ENCODE results near the gene LOXL1. TPM values are rescaled to one million over a fixed set of nuclear protein-coding genes. Genes with fewer than 3 reads are reported as not detected.
A peak's percentile ranks its signal among the peaks of the same experiment; 100 is the strongest.
"Not testable (repeated sequence)": the region's sequence is repeated elsewhere in the genome, so short reads cannot be mapped to it uniquely, and the experiment has no call there.

Gene LOXL1
- total RNA-seq, 1 donor from 2014 or later, result 12.9 TPM

DNA sequence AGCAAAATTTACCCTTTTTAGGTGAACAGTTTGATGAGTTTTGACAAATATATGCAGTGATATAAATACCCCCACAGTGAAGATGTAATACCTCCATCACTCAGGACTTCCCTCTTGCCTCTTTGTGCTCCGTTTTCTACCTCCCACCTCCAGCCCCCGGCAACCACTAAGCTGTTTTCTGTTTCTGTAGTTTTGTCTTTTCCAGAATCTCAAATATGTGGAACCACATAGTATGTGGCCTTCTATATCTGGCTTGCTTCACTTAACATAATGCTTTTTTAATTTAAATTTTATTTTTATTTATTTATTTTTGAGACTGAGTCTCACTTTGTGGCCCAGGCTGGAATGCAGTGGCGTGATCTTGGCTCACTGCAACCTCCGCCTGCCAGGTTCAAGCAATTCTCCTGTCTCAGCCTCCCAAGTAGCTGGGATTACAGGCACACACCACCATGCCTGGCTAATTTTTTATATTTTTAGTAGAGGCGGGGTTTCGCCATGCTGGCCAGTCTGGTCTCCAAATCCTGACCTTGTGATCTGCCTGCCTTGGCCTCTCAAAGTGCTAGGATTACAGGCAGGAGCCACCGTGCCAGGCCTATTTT, 34.3 kb downstream of the LOXL1 start:
- DNase-seq; intact Hi-C loops (cut with micrococcal nuclease); ATAC-seq: not testable (repeated sequence)

DNA sequence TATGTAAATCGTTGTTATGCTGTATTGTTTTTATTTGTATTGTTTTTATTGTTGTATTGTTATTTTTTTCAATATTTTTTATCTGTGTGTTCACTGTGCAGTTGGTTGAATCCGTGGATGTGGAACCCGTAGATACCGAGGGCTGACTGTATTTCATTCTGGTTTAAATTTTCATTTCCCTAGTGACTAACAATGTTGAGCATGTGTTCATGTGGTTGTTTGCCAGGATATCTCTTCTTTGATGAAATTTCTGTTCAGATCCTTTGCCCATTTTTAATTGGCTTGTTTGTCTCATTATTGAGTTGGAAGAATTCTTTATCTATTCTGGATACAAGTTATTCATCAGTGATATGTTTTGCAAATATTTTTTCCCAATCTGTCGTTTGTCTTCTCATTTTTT, 36.2 kb downstream of the LOXL1 start:
- intact Hi-C loops (cut with micrococcal nuclease), result no loop called here
- ATAC-seq, result no peak
- DNase-seq, result no peak

DNA sequence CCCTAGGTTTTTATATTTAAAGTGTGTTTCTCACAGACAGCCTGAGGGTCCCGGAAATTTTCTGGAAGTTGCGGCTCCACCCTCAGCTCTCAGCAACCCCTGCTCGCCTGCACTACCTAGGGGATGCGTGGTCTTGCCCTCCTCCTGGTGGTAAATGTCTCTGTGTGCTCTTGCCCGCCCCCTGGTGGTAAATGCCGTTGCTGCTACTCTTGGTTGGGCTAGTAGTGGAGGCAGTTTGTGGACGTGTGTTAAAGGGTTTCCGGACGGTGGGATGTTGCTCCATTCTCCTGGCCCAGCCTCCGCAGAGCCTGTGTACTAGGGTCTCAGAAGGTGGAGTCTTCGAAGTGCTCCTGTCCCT, 38.5 kb downstream of the LOXL1 start:
- DNase-seq, result peak; percentile 91
- peak; percentile 96 for ATAC-seq
- intact Hi-C loops (cut with micrococcal nuclease), result no loop called here

GRCh38 chr15:73965094-73965757, 39.0 kb downstream of the LOXL1 start:
- ATAC-seq, result no peak
- DNase-seq, result no peak
- intact Hi-C loops (cut with micrococcal nuclease), result no loop called here

DNA sequence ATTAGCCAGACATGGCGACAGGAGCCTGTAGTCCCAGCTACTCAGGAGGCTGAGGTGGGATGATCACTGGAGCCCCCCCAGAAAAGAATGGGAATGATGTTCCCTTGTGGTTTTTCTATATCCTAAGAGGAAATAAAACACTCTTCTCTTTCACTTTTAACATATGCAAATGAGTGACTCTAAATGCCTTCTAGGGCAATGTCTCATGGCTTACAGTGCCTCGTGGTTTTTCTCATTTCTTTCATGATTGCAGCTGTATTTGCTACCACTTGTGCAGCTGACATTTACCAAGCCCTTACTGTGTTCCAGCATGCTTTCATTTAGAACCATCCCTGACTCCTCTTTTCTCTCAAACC, 39.5 kb downstream of the LOXL1 start:
- DNase-seq, result no peak
- intact Hi-C loops (cut with micrococcal nuclease), result no loop called here

DNA sequence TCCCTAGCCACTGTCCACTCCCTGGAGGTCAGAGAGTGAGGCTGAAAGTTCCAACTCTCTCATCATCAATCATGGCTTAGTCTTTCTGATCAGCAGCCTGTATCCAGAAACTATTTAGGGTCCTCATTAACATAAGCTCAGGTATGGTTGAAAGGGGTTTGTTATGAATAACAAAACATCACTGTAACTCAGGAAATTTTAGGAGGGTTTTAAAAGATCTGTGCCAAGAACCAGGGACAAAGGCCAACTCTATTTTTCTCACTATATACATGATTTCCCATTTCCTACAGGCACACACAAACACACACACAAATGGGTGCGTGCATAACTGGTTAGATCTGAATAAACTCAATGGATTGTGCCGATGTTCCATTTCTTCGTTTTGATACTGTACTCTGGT, 42.2 kb downstream of the LOXL1 start:
- ATAC-seq, result no peak
- DNase-seq, result no peak
- intact Hi-C loops (cut with micrococcal nuclease), result no loop called here

More for the DNA sequence above, 39.5 kb downstream of the LOXL1 start:
- no peak for ATAC-seq

GRCh38 chr15:73969151-73969759, 43.0 kb downstream of the LOXL1 start:
- ATAC-seq, result no peak
- intact Hi-C loops (cut with micrococcal nuclease), result no loop called here
- DNase-seq, result no peak

DNA sequence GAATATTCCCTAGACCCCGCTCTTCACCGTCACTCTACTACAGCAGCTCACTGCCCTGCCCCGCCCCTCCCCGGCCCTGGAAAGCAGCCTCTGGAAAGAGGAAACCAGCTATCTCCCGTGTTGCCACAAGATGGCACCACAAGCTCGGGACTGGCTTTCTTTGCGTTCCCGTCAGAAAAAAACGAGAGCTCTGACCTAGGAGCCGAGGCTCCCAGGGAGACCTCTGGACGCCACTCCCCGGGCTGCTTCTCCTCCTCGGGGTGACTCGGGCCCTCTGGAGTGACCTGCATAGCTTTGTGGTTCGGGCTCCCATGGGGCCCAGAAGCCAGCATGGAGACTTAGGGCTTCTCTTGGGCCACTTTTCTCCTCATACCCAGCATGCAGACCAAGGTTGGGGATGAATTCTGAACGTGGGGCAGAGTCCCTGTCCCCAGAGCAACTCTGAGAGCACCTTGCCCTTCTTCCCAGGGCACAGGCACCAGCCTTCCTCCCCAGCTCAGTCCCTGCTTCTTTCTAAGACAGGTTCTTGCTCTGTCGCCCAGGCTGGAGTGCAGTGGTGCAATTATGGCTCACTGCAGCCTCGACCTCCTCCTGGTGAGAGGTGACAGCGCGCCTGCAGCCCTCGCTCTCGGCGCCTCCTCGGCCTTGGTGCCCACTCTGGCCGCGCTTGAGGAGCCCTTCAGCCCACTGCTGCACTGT, 46.9 kb downstream of the LOXL1 start:
- intact Hi-C loops (cut with micrococcal nuclease), result loop anchor here (10.0 kb wide), 1 partner anchor 52 kb away; no protein-coding TSS in a partner anchor
- ATAC-seq (peak; percentile 95), DNase-seq (peak; percentile 88)

DNA sequence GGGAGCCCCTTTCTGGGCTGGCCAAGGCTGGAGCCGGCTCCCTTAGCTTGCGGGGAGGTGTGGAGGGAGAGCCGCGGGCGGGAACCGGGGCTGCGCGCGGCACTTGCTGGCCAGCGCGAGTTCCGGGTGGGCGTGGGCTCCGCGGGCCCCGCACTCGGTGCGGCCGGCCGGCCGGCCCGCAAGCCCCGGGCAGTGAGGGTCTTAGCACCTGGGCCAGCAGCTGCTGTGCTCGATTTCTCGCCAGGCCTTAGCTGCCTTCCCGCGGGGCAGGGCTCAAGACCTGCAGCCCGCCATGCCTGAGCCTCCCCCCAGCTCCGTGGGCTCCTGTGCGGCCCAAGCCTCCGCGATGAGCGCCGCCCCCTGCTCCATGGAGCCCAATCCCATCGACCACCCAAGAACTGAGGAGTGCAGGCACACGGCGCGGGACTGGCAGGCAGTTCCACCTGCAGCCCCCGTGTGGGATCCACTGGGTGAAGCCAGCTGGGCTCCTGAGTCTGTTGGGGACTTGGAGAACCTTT, 47.5 kb downstream of the LOXL1 start:
- not testable (repeated sequence) for ATAC-seq, DNase-seq
- intact Hi-C loops (cut with micrococcal nuclease), result loop anchor here (10.0 kb wide), 1 partner anchor 51 kb away; no protein-coding TSS in a partner anchor

- ATAC-seq, DNase-seq: not testable (repeated sequence)
- intact Hi-C loops (cut with micrococcal nuclease), result loop anchor here (10.0 kb wide), 1 partner anchor 49 kb away; no protein-coding TSS in a partner anchor
Observed at GRCh38 chr15:73975440-73976125, 49.3 kb downstream of the LOXL1 start.

GRCh38 chr15:73978896-73979295, 52.6 kb downstream of the LOXL1 start:
- intact Hi-C loops (cut with micrococcal nuclease), result loop anchor here (10.0 kb wide), 1 partner anchor 46 kb away; no protein-coding TSS in a partner anchor
- DNase-seq (no peak), ATAC-seq (no peak)

GRCh38 chr15:73979636-73980035, 53.4 kb downstream of the LOXL1 start:
- intact Hi-C loops (cut with micrococcal nuclease), result loop anchor here (10.0 kb wide), 1 partner anchor 45 kb away; no protein-coding TSS in a partner anchor

DNA sequence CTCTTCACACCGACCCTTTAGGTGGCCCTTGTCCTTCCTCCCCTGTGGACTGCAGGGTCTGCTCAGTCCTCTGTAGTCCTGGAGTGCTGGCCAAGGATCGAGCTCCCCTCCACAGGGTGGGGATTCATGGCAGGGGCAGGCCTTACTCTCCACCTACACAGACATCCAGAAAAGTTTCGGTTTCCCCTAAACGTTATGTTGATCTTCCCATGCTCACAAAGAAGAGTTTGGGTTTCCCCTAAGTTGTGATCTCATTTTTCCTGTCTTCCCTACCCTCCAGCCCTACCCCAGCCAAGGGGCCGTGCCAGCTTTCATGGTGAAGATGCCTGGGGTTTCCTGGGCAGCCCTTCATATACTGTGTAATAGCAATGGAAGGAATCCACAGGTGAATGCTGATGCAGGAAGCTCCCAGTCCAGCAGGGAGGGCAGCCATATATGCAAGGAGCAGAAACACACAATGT, 55.5 kb downstream of the LOXL1 start:
- intact Hi-C loops (cut with micrococcal nuclease), result no loop called here
- no peak for DNase-seq
- no peak for ATAC-seq

More at GRCh38 chr15:73979636-73980035, 53.4 kb downstream of the LOXL1 start:
- ATAC-seq (no peak), DNase-seq (no peak)

- intact Hi-C loops (cut with micrococcal nuclease), result no loop called here
- peak; percentile 93 for DNase-seq
- ATAC-seq, result peak; percentile 89
Observed at GRCh38 chr15:73982222-73982962, 56.1 kb downstream of the LOXL1 start.

GRCh38 chr15:73983211-73983727, 57.0 kb downstream of the LOXL1 start:
- DNase-seq (peak; percentile 76), ATAC-seq (peak; percentile 67)
- intact Hi-C loops (cut with micrococcal nuclease), result no loop called here

DNA sequence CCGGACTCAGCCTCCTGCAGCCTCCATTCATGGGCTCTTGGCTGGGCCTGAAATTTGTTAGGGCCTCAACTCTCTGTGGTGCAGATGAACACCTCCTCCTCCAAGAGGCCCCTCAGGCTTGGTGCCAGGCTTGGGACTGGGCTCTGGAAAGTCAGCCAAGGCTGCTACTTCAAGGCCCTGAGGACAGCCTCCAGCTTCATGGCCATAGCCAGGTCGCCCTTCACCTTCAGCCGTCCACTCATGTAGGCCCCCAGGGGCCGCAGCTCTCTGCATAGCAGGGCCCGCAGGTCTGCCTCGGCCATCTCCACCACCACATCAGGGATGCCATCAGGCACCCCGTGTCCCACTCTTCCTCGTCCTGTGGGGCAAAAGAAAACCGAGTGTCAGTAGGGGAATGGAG, 57.5 kb downstream of the LOXL1 start:
- DNase-seq (peak; percentile 43), ATAC-seq (no peak)
- intact Hi-C loops (cut with micrococcal nuclease), result no loop called here

- ATAC-seq (peak; percentile 30), DNase-seq (peak; percentile 40)
- intact Hi-C loops (cut with micrococcal nuclease), result no loop called here
Observed at GRCh38 chr15:73984208-73984979, 58.1 kb downstream of the LOXL1 start.

Data from left ventricle myocardium superior (tissue), 1 donor.